ENCODE data around the gene MSMB. TPM values are rescaled to one million over a fixed set of nuclear protein-coding genes. Genes with fewer than 3 reads are reported as not detected.
"Not testable (repeated sequence)": the region's sequence is repeated elsewhere in the genome, so short reads cannot be mapped to it uniquely, and the experiment has no call there.

The MSMB gene
- total RNA-seq, 2 experiments from 2014 or later = not detected

DNA sequence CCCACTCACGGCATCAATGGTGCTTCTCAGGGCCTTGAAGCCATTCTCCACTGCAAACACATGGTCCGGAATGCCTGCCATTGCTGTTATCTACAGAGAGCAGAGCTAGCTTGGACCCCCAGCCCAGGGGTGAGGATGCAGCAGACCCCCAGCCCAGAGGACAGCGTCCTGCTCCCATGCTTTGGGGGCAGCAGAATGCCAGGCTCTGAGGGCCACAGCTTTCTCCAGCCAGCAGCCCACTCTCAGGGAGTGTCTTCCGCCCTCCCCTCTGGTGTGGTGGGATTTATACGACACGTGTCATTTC lies 48.1 kb upstream of the MSMB start:
- DNase-seq (ENCODE audit: low spot score) = no peak
- H3K4me2 ChIP-seq (ENCODE audit: low read length) = no peak overlapping the region
- ChIA-PET CTCF (ENCODE audit: unreplicated experiment) (no interaction called here), POLR2A (no interaction called here)
- H3K4me1 ChIP-seq (ENCODE audit: insufficient read depth, low read length, poor library complexity, severe bottlenecking) = peaks cover 83% of the 10 kb centered on the region
- H3K4me3 ChIP-seq (ENCODE audit: low read depth, low read length, poor library complexity, severe bottlenecking) = no peak overlapping the region
- TF ChIP-seq EZH2phosphoT487 (IDR thresholded peaks at IDR 0.05; ENCODE audit: borderline replicate concordance, low read depth, low read length) = no peak
- TF ChIP-seq, protein P1, sequence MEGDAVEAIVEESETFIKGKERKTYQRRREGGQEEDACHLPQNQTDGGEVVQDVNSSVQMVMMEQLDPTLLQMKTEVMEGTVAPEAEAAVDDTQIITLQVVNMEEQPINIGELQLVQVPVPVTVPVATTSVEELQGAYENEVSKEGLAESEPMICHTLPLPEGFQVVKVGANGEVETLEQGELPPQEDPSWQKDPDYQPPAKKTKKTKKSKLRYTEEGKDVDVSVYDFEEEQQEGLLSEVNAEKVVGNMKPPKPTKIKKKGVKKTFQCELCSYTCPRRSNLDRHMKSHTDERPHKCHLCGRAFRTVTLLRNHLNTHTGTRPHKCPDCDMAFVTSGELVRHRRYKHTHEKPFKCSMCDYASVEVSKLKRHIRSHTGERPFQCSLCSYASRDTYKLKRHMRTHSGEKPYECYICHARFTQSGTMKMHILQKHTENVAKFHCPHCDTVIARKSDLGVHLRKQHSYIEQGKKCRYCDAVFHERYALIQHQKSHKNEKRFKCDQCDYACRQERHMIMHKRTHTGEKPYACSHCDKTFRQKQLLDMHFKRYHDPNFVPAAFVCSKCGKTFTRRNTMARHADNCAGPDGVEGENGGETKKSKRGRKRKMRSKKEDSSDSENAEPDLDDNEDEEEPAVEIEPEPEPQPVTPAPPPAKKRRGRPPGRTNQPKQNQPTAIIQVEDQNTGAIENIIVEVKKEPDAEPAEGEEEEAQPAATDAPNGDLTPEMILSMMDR (conservative IDR thresholded peaks at IDR 0.05; ENCODE audit: low read length) = no peak
- H3K79me2 ChIP-seq (ENCODE audit: insufficient read depth, low read depth, low read length) = no peaks in the 10 kb centered on the region
- H2AFZ ChIP-seq (ENCODE audit: low read length) = no peak overlapping the region
- no peaks in the 10 kb centered on the region for H4K20me1 ChIP-seq (ENCODE audit: insufficient read depth, low read length)
- intact Hi-C loops (cut with micrococcal nuclease; ENCODE audit: unreplicated experiment) = loop anchor here (5.0 to 10.0 kb wide), 2 partner anchors 62 to 171 kb away; partner anchors contain the start of gene NCOA4
- no peaks in the 10 kb centered on the region for H3K36me3 ChIP-seq (ENCODE audit: insufficient read depth, low read length)
- no TSS peak for BruUV-seq (replicated peaks)
- H3K27ac ChIP-seq (ENCODE audit: low read depth, low read length, poor library complexity, severe bottlenecking) = peak overlapping the region; percentile 80
- H3K9me2 ChIP-seq (ENCODE audit: insufficient read depth, low read length) = no peaks in the 10 kb centered on the region
- H3K9me3 ChIP-seq (ENCODE audit: low read length) = no peaks in the 10 kb centered on the region

DNA sequence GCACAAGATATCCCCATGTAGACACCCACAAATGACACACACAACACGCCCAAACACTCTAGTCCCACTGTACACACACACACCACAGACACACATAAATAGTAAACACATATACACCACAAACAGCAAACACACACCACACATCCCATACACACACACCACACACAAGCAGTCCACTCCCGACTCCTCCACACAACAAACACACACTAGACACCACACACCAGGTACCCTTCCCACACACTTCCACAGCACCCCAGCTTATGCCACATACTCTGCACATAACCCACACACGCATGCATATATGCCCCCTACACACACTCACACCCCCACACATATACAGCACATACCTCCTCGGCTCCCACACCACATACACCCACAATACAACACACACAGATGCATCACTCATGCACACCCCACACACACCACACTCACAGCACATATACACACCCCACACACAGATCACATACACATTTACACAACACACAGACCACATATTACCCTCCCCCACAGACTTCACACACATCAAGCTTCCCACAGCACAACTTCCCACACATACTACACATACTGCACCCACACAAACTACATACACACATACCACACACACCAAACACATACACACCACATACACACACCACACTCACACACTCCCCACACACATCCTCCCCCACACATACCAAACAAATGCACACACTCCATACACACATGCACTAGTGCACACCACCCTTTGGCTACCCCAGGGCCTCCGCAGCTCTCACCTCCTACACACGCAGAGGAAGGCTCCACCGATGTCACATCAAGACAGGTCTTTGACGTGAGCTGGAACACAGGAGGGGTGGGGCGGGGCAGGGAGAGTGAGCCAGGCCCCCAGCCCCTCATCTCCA lies 47.5 kb upstream of the MSMB start:
- POLR2A ChIA-PET; H4K20me1 ChIP-seq (ENCODE audit: insufficient read depth, low read length); H3K36me3 ChIP-seq (ENCODE audit: insufficient read depth, low read length); DNase-seq (ENCODE audit: low spot score); H3K79me2 ChIP-seq (ENCODE audit: insufficient read depth, low read depth, low read length); H3K9me2 ChIP-seq (ENCODE audit: insufficient read depth, low read length); H3K9me3 ChIP-seq (ENCODE audit: low read length): not testable (repeated sequence)
- CTCF ChIA-PET (ENCODE audit: unreplicated experiment) = interaction anchor here (0.6 kb wide), 1 partner anchor 193 kb away, joined by 14 read pairs; no protein-coding TSS in a partner anchor
- Histone ChIP-seq H2AFZ (ENCODE audit: low read length) (peak overlapping the region; percentile 86; the same call in 1 of the 2 replicates), H3K4me2 (ENCODE audit: low read length) (peak overlapping the region; percentile 64), H3K27ac (ENCODE audit: low read depth, low read length, poor library complexity, severe bottlenecking) (peak overlapping the region; percentile 74), H3K4me3 (ENCODE audit: low read depth, low read length, poor library complexity, severe bottlenecking) (peak overlapping the region; percentile 31), H3K4me1 (ENCODE audit: insufficient read depth, low read length, poor library complexity, severe bottlenecking) (peaks cover 86% of the 10 kb centered on the region)
- TSS peak; percentile 79 for BruUV-seq (replicated peaks)
- intact Hi-C loops (cut with micrococcal nuclease; ENCODE audit: unreplicated experiment) = loop anchor here (5.0 to 10.0 kb wide), 2 partner anchors 61 to 171 kb away; partner anchors contain the start of gene NCOA4

DNA sequence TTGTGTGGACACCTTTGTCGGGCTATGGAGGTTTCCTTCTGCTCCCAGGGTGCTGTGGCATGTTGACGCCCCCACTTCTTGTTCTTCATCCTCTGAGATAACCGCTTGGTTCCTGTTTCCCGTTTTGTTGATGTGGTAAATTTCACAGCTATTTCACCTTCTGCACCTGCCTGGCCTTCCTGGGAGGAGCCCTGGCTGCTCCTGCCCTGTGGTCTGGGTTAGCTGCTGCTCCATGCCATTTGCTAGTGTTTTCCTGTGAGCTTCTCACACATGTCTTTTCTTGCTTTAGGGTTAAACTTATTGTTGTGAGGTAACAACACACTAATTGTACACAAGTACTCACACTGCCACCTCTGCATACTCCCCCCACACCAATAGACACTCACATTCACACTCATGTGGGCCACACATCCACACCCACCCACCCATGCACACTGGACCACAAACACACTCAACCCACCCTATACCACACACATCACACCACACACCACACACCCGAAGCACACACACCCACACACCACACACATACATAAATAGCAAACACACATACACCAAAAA lies 46.5 kb upstream of the MSMB start:
- Histone ChIP-seq H3K4me3 (ENCODE audit: low read depth, low read length, poor library complexity, severe bottlenecking) (peak overlapping the region; percentile 31), H3K79me2 (ENCODE audit: insufficient read depth, low read depth, low read length) (no peaks in the 10 kb centered on the region), H3K4me1 (ENCODE audit: insufficient read depth, low read length, poor library complexity, severe bottlenecking) (peaks cover 78% of the 10 kb centered on the region), H3K36me3 (ENCODE audit: insufficient read depth, low read length) (no peaks in the 10 kb centered on the region), H2AFZ (ENCODE audit: low read length) (peak overlapping the region; percentile 86; the same call in 1 of the 2 replicates), H3K9me2 (ENCODE audit: insufficient read depth, low read length) (no peaks in the 10 kb centered on the region), H3K4me2 (ENCODE audit: low read length) (peak overlapping the region; percentile 64), H4K20me1 (ENCODE audit: insufficient read depth, low read length) (no peaks in the 10 kb centered on the region), H3K27ac (ENCODE audit: low read depth, low read length, poor library complexity, severe bottlenecking) (peak overlapping the region; percentile 74), H3K9me3 (ENCODE audit: low read length) (no peaks in the 10 kb centered on the region)
- no peak for TF ChIP-seq EZH2phosphoT487 (IDR thresholded peaks at IDR 0.05; ENCODE audit: borderline replicate concordance, low read depth, low read length)
- TF ChIP-seq, protein P1 (conservative IDR thresholded peaks at IDR 0.05; ENCODE audit: low read length) = no peak
- ChIA-PET POLR2A (interaction anchor here (0.5 to 1.8 kb wide), 5 partner anchors 9 to 177 kb away, joined by 4 to 9 read pairs (median 6); no protein-coding TSS in a partner anchor), CTCF (ENCODE audit: unreplicated experiment) (interaction anchor here (0.6 kb wide), 1 partner anchor 181 kb away, joined by 13 read pairs; no protein-coding TSS in a partner anchor)
- peak; percentile 85 for DNase-seq (ENCODE audit: low spot score)
- intact Hi-C loops (cut with micrococcal nuclease; ENCODE audit: unreplicated experiment) = loop anchor here (5.0 to 10.0 kb wide), 2 partner anchors 60 to 172 kb away; partner anchors contain the start of gene NCOA4
- BruUV-seq (replicated peaks) = no TSS peak
